ENCODE measurements around the gene ARID1B. TPM values are rescaled to one million over a fixed set of nuclear protein-coding genes. Genes with fewer than 3 reads are reported as not detected.

ARID1B gene
- total and polyA plus RNA-seq, 10 donors, result 17.7 to 223 (median 141) TPM

GRCh38 chr6:156845454-156846155 is 68.4 kb downstream of the ARID1B start:
- no peak for TF ChIP-seq POLR2A (IDR thresholded peaks at IDR 0.05)
- TF ChIP-seq POLR2AphosphoS5 (IDR thresholded peaks at IDR 0.05), result no peak
- no peak for TF ChIP-seq CTCF (IDR thresholded peaks at IDR 0.05 in 8 of 11, conservative IDR thresholded peaks at IDR 0.05 in 3 of 11)
- Histone ChIP-seq H3K27me3 (replicated peaks in 1 of 7) (no peaks in the 10 kb centered on the region), H3K4me1 (peaks cover 41 to 100% (median 89%) of the 10 kb centered on the region in 6 donors), H3K9me3 (no peaks in the 10 kb centered on the region), H3K36me3 (no peaks in the 10 kb centered on the region), H3K4me3 (no peak overlapping the region), H3K27ac (peak overlapping the region in 3 of 8 donors; percentile 24 to 49 (median 38))
- intact Hi-C loops (cut with DNase I; ENCODE audit: low total_unique reads), result no loop called here
- 69 to 78% (median 71%) methylated on average over 6 of the region's 6 CpGs for WGBS, 5 donors
- no peak for DNase-seq

GRCh38 chr6:156846845-156847599 is 69.8 kb downstream of the ARID1B start:
- no peak overlapping the region for H3K4me3 ChIP-seq
- WGBS, 5 donors, result 69 to 81% (median 74%) methylated on average over 6 of the region's 6 CpGs
- H3K27me3 ChIP-seq (replicated peaks in 1 of 7), result no peaks in the 10 kb centered on the region
- peak overlapping the region in 1 of 8 donors; percentile 49 for H3K27ac ChIP-seq
- intact Hi-C loops (cut with DNase I; ENCODE audit: low total_unique reads), result no loop called here
- TF ChIP-seq POLR2A (IDR thresholded peaks at IDR 0.05) (no peak), POLR2AphosphoS5 (IDR thresholded peaks at IDR 0.05) (no peak), CTCF (IDR thresholded peaks at IDR 0.05 in 8 of 11, conservative IDR thresholded peaks at IDR 0.05 in 3 of 11) (no peak)
- no peak for DNase-seq
- peaks cover 42 to 100% (median 91%) of the 10 kb centered on the region in 6 donors for H3K4me1 ChIP-seq
- no peaks in the 10 kb centered on the region for H3K36me3 ChIP-seq
- H3K9me3 ChIP-seq, result no peaks in the 10 kb centered on the region

GRCh38 chr6:156848123-156848522 is 70.9 kb downstream of the ARID1B start:
- H3K4me3 ChIP-seq, result no peak overlapping the region
- intact Hi-C loops (cut with DNase I; ENCODE audit: low total_unique reads), result no loop called here
- 71 to 79% (median 74%) methylated on average over 3 of the region's 3 CpGs for WGBS, 5 donors
- no peaks in the 10 kb centered on the region for H3K36me3 ChIP-seq
- no peak for TF ChIP-seq POLR2A (IDR thresholded peaks at IDR 0.05)
- TF ChIP-seq CTCF (IDR thresholded peaks at IDR 0.05 in 8 of 11, conservative IDR thresholded peaks at IDR 0.05 in 3 of 11), result no peak
- no peak for TF ChIP-seq POLR2AphosphoS5 (IDR thresholded peaks at IDR 0.05)
- no peaks in the 10 kb centered on the region for H3K27me3 ChIP-seq (replicated peaks in 1 of 7)
- H3K4me1 ChIP-seq, result peaks cover 47 to 100% (median 92%) of the 10 kb centered on the region in 6 donors
- peak overlapping the region in 2 of 8 donors; percentile 17 to 38 for H3K27ac ChIP-seq
- H3K9me3 ChIP-seq, result no peaks in the 10 kb centered on the region
- DNase-seq, result no peak

- TF ChIP-seq POLR2A (IDR thresholded peaks at IDR 0.05) (no peak), POLR2AphosphoS5 (IDR thresholded peaks at IDR 0.05) (no peak), CTCF (IDR thresholded peaks at IDR 0.05 in 8 of 11, conservative IDR thresholded peaks at IDR 0.05 in 3 of 11) (no peak)
- H3K36me3 ChIP-seq, result no peaks in the 10 kb centered on the region
- no peak overlapping the region for H3K4me3 ChIP-seq
- H3K9me3 ChIP-seq, result no peaks in the 10 kb centered on the region
- H3K27me3 ChIP-seq (replicated peaks in 1 of 7), result no peaks in the 10 kb centered on the region
- 26 to 32% (median 28%) methylated on average over 5 of the region's 5 CpGs for WGBS, 5 donors
- peaks cover 50 to 100% (median 93%) of the 10 kb centered on the region in 6 donors for H3K4me1 ChIP-seq
- intact Hi-C loops (cut with DNase I; ENCODE audit: low total_unique reads), result no loop called here
- peak overlapping the region in 2 of 8 donors; percentile 17 to 38 for H3K27ac ChIP-seq
- no peak for DNase-seq
Observed at GRCh38 chr6:156848533-156848932, 71.4 kb downstream of the ARID1B start.
